MM.1S (cell line): ENCODE results near the gene CACNG5.

Experiments
- CTCF ChIP-seq: fragments of 300-600 bp; sonication (generic); IDR thresholded peaks from 2 replicates; pipeline ENCODE4 v1.5.1; 2016; ENCODE audit warnings: antibody characterized with exemption, low read length, mixed read lengths
- EZH2 ChIP-seq: fragments of 300-600 bp; sonication (generic); optimal IDR thresholded peaks from 2 replicates; pipeline ENCODE3; 2017; ENCODE audit warnings: low read depth, mild to moderate bottlenecking, antibody characterized with exemption, low read length, mixed read lengths

- TF ChIP-seq CTCF (no peak), EZH2 (no peak)
Measured at GRCh38 chr17:66848496-66848895, 13.6 kb downstream of the CACNG5 start.
